HG03280 (cell line): ENCODE results near the gene DDX50.
"Not testable (repeated sequence)": the region's sequence is repeated elsewhere in the genome, so short reads cannot be mapped to it uniquely, and the experiment has no call there.

Experiments
- ATAC-seq: cut with Tn5 transposase; IDR thresholded peaks from one replicate; pipeline ENCODE4 v1.9.1; 2021; ENCODE audit warnings: mild to moderate bottlenecking, moderate library complexity; ENCODE audit not compliant: unreplicated experiment

Gene DDX50, protein sequence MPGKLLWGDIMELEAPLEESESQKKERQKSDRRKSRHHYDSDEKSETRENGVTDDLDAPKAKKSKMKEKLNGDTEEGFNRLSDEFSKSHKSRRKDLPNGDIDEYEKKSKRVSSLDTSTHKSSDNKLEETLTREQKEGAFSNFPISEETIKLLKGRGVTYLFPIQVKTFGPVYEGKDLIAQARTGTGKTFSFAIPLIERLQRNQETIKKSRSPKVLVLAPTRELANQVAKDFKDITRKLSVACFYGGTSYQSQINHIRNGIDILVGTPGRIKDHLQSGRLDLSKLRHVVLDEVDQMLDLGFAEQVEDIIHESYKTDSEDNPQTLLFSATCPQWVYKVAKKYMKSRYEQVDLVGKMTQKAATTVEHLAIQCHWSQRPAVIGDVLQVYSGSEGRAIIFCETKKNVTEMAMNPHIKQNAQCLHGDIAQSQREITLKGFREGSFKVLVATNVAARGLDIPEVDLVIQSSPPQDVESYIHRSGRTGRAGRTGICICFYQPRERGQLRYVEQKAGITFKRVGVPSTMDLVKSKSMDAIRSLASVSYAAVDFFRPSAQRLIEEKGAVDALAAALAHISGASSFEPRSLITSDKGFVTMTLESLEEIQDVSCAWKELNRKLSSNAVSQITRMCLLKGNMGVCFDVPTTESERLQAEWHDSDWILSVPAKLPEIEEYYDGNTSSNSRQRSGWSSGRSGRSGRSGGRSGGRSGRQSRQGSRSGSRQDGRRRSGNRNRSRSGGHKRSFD

DNA sequence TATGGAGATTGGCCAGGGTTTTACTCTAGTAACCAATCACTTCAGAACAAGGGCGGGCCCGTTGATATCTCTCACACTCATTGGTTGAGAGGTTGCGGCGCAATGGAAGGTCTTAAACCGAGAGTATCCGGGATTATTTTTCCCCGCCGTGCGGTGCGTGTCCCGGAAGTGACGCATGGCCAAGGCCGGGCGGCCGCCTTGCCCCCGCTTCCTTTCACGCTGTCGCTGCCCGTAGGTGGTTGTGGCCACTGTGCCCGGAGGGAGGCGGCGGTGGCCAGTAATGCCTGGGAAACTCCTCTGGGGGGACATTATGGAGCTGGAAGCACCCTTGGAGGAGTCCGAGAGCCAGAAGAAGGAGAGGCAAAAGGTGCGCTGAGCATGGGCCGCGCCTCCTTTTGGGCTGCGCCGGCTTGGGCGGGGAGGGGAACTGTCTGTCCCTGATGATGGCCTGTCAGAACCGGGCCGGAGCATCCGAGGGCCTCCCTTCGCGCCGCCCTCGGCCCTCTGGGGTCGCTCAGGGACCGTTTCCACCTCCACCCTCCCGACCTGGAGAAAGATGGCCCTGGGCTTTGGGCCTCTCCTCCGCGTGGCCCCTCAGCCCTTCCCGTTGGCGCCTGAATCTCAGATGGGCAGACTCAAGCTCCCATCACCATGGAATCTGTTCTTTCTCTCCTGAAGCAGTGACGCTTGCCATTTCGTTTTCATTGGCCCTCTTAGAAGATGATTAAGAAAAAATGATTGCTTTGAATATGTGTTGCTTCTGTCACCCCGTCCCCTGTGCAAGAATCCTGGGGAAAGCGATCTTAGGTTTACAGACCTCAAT, at the start of gene DDX50:
DDX50 (plus strand) TSS at position 211 of the 823 bp plus-strand sequence; CDS start at position 281, 70 bp downstream.
- peak; percentile 97 for ATAC-seq

DNA sequence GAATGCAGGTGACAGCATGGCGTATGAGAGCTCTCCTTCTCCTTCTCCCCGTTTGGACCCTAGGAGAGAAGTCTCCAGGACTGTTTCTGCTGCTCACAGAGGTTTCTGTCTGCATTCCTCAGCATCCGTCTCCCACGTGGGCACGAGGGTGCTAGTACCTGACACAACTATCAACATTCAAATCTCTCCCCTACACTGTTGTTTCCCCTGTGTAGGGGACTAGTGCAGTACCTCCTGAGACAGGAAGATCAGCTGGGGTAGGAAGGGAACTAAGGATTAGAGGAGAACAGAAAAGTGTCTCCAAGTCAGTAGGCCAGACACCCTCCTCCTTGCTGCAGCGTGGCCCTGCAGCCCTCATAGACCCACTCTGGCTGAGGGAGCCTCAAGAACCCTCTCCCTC, 44.8 kb upstream of the DDX50 start:
- no peak for ATAC-seq

GRCh38 chr10:68857005-68857404, 44.1 kb upstream of the DDX50 start:
- ATAC-seq, result no peak

GRCh38 chr10:68861253-68861652, 39.9 kb upstream of the DDX50 start:
- no peak for ATAC-seq

GRCh38 chr10:68864611-68865010, 36.5 kb upstream of the DDX50 start:
- no peak for ATAC-seq

DNA sequence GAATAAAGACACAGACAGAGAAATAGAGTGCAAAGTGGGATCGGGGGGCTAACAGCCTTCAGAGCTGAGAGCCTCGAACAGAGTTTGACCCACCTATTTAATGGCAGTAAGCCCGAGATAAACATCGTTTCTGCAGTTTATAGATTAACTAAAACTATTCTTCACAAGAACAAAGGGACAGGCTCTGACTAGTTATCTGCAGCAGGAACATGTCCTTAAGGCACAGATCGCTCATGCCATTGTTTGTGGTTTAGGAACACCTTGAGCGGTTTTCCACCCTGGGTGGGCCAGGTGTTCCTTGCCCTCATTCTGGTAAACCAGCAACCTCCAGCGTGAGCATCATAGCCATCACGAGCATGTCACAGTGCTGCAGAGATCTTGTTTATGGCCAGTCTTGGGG, 32.9 kb upstream of the DDX50 start:
- not testable (repeated sequence) for ATAC-seq

- ATAC-seq, result no peak
Measured at GRCh38 chr10:68869623-68870022, 31.5 kb upstream of the DDX50 start.

DNA sequence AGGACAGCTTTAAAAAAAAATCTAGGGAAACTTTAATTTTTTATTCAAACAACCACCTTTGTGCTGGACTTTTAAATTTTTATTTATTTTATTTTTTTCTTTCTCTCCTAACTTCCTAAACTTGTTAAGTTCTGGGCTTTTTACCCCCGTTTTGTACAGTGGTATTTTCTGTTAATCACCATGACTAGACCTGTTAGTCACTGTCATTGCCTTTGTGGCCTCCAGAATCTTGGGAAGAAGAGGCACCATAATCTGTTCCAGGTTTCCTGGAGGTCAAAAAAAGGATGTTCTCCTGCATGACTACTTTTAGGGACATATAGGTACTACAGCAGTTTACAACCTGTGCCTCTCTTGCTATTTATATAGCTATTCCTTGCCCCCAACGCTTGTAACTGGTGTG, 31.1 kb upstream of the DDX50 start:
- ATAC-seq, result no peak

- ATAC-seq, result no peak
Measured at GRCh38 chr10:68870545-68871104, 30.5 kb upstream of the DDX50 start.

- no peak for ATAC-seq
Measured at GRCh38 chr10:68871105-68871711, 29.9 kb upstream of the DDX50 start.

GRCh38 chr10:68871731-68872342, 29.3 kb upstream of the DDX50 start:
- ATAC-seq, result no peak

- ATAC-seq, result no peak
Measured at GRCh38 chr10:68876246-68877138, 24.6 kb upstream of the DDX50 start.

GRCh38 chr10:68877482-68878110, 23.5 kb upstream of the DDX50 start:
- no peak for ATAC-seq

- no peak for ATAC-seq
Measured at GRCh38 chr10:68878496-68878895, 22.6 kb upstream of the DDX50 start.

- ATAC-seq, result no peak
Measured at GRCh38 chr10:68879628-68880027, 21.5 kb upstream of the DDX50 start.

GRCh38 chr10:68880181-68880580, 20.9 kb upstream of the DDX50 start:
- ATAC-seq, result no peak

- ATAC-seq, result no peak
Measured at GRCh38 chr10:68895041-68895440, 6.1 kb upstream of the DDX50 start.

GRCh38 chr10:68897336-68897741, 3.8 kb upstream of the DDX50 start:
- no peak for ATAC-seq
